Activated T-helper 1 cell treated with anti-CD3 and anti-CD28 coated beads, Interleukin-12 subunit alpha, Interleukin-12 subunit beta, Interleukin-2, Interleukin-4 antibody, amounts not matched to agents 30 ng/mL and 10 ng/mL and 1 ng/mL, durations not matched to agents 14 hours and 24 hours and 36 hours (primary cell): Measurements from ENCODE around the gene PHYHIPL. TPM values are rescaled to one million over a fixed set of nuclear protein-coding genes. Genes with fewer than 3 reads are reported as not detected.

ENCODE experiments used
- DNase-seq: peaks from one replicate; pipeline ENCODE4 v3.0.0; 2021; ENCODE audit warnings: low spot score
- H3K27ac Mint-ChIP-seq: one replicate; pipeline ENCODE4 v1.8.0; 2021; ENCODE audit warnings: mild to moderate bottlenecking, mixed read lengths
- H3K27me3 Mint-ChIP-seq: one replicate; pipeline ENCODE4 v1.8.0; 2022; ENCODE audit warnings: mild to moderate bottlenecking, moderate library complexity, mixed read lengths; ENCODE audit not compliant: insufficient read depth
- H3K36me3 Mint-ChIP-seq: one replicate; pipeline ENCODE4 v1.8.0; 2021; ENCODE audit warnings: low read depth, mixed read lengths
- H3K4me1 Mint-ChIP-seq: one replicate; pipeline ENCODE4 v1.8.0; 2021; ENCODE audit warnings: low read depth, mixed read lengths
- H3K4me3 Mint-ChIP-seq: one replicate; pipeline ENCODE4 v1.8.0; 2021; ENCODE audit warnings: mild to moderate bottlenecking, moderate library complexity, mixed read lengths
- H3K9me3 Mint-ChIP-seq: one replicate; pipeline ENCODE4 v1.8.0; 2021; ENCODE audit warnings: mixed read lengths
- intact Hi-C: fragments of 100-400 bp; cut with micrococcal nuclease; formaldehyde crosslinking; loops from one replicate; pipeline ENCODE4 v1.15.1; 2024
- total RNA-seq: library from RNA; stranded (reverse); gene quantifications from 2 replicates; pipeline ENCODE4 v1.2.3, GENCODE V29; 2022

Gene PHYHIPL
- total RNA-seq, 1 donor from 2014 or later = not detected

DNA sequence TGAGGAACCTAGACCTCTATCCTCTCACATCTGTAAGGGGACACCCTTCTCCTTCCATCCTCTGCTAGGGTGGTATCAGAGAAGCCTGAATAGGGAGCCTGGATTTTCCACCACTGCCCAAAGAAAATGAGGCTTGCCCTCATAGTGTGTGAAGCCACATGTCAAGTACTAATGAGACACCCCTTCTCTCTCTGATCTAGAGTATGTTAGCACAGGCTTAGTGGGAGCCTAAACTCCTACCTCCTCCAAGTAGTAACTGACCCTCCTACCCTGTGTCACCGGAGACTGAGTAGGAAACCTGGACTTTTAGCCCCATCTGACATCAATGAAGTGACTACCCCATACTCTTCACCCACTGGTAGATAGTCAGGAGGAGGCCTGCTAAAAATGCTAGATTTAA is 65.6 kb downstream of the PHYHIPL start:
- H3K4me3 Mint-ChIP-seq = no peak overlapping the region
- no peaks in the 10 kb centered on the region for H3K9me3 Mint-ChIP-seq
- H3K27me3 Mint-ChIP-seq = peaks cover 2% of the 10 kb centered on the region
- DNase-seq = no peak
- H3K36me3 Mint-ChIP-seq = no peaks in the 10 kb centered on the region
- no peak overlapping the region for H3K27ac Mint-ChIP-seq
- no peaks in the 10 kb centered on the region for H3K4me1 Mint-ChIP-seq
- intact Hi-C loops = loop anchor here (10.0 kb wide), 1 partner anchor 457 kb away; no protein-coding TSS in a partner anchor

DNA sequence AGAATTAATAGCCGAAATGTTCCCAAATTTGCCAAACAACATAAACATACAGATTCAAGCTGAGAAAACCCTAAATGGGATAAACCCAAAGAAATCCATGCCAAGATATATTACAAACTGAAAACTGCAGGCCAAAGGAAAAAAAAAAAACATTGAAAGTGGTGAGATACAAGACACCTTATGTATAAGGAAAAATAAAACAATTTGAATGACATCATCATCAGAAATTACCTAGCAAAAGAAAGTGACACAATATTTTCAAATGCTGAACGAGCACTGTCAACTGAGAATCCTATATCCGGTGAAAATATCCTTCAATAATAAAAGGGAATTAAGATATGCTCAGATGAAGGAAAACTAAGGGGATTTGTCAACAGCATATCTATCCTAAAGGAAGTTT is 66.5 kb downstream of the PHYHIPL start:
- no peak for DNase-seq
- Mint-ChIP-seq H3K36me3 (no peaks in the 10 kb centered on the region), H3K27ac (no peak overlapping the region), H3K4me3 (no peak overlapping the region), H3K27me3 (peaks cover 4% of the 10 kb centered on the region), H3K9me3 (no peaks in the 10 kb centered on the region), H3K4me1 (no peaks in the 10 kb centered on the region)
- intact Hi-C loops = loop anchor here (10.0 kb wide), 1 partner anchor 458 kb away; no protein-coding TSS in a partner anchor

DNA sequence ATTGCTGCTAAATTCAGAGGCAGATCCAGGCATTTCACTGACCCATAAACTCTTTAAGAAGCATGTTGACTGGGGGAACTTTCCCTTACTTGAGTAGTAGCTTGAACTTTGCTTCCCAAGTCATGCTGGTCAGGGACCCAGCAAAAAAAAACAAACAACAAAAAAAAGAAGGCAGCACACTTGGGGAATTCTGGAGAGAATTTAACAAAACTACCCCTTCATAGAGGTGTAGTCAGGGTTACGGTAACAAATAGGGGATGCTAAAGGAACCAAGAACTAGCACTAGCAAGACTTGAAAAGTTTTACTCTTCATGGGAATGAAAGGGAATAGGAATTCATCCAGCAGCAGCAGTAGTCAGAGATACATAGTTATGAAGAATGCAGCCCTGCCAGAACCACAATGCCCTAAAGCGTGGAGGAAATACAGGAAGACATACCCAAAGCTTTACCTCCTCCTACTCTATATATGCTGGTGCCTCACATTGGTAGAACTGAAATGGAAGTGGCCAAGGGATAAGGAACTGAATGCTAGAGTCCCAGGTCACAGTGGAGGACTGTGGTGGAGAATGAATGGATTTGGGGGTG is 67.3 kb downstream of the PHYHIPL start:
- Mint-ChIP-seq H3K9me3 (no peaks in the 10 kb centered on the region), H3K4me1 (no peaks in the 10 kb centered on the region), H3K27ac (no peak overlapping the region), H3K4me3 (no peak overlapping the region), H3K36me3 (no peaks in the 10 kb centered on the region), H3K27me3 (peaks cover 4% of the 10 kb centered on the region)
- intact Hi-C loops = loop anchor here (10.0 kb wide), 1 partner anchor 459 kb away; no protein-coding TSS in a partner anchor
- DNase-seq = no peak

- intact Hi-C loops = loop anchor here (5.0 to 10.0 kb wide), 2 partner anchors 460 to 483 kb away; no protein-coding TSS in a partner anchor
Measured at GRCh38 chr10:59244871-59245270, 68.4 kb downstream of the PHYHIPL start.

DNA sequence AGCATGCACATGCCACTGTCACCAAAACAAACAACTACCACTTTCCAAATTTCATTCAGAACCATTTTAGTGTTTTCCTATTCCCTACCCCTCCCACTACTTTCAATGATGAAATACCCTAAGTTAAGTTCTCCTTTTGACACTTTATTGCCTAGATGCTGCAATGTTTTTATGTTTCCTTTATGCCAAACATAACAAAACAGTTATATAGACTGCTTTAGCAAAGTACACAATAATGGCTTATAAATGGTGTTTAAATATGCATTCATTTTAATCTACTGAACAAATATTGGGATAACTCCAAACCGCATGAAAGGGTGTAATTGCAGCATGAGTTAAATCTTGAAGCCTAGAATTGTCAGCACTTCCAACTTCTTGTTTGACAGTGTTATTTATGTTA is 69.2 kb downstream of the PHYHIPL start:
- intact Hi-C loops = loop anchor here (5.0 to 10.0 kb wide), 2 partner anchors 461 to 483 kb away; no protein-coding TSS in a partner anchor
- Mint-ChIP-seq H3K36me3 (no peaks in the 10 kb centered on the region), H3K27ac (no peak overlapping the region), H3K4me1 (no peaks in the 10 kb centered on the region), H3K4me3 (no peak overlapping the region), H3K27me3 (peaks cover 4% of the 10 kb centered on the region), H3K9me3 (no peaks in the 10 kb centered on the region)
- DNase-seq = no peak

More at GRCh38 chr10:59244871-59245270, 68.4 kb downstream of the PHYHIPL start:
- H3K27ac Mint-ChIP-seq = no peak overlapping the region
- no peaks in the 10 kb centered on the region for H3K36me3 Mint-ChIP-seq
- DNase-seq = no peak
- no peaks in the 10 kb centered on the region for H3K9me3 Mint-ChIP-seq
- no peaks in the 10 kb centered on the region for H3K4me1 Mint-ChIP-seq
- no peak overlapping the region for H3K4me3 Mint-ChIP-seq
- peaks cover 4% of the 10 kb centered on the region for H3K27me3 Mint-ChIP-seq

- Mint-ChIP-seq H3K36me3 (no peaks in the 10 kb centered on the region), H3K4me1 (no peaks in the 10 kb centered on the region), H3K9me3 (no peaks in the 10 kb centered on the region), H3K27me3 (no peaks in the 10 kb centered on the region), H3K27ac (no peak overlapping the region), H3K4me3 (no peak overlapping the region)
- intact Hi-C loops = no loop called here
- DNase-seq = no peak
Measured at GRCh38 chr10:59252491-59252890, 76.0 kb downstream of the PHYHIPL start.

- Mint-ChIP-seq H3K27me3 (no peaks in the 10 kb centered on the region), H3K4me3 (no peak overlapping the region), H3K9me3 (no peaks in the 10 kb centered on the region), H3K36me3 (no peaks in the 10 kb centered on the region), H3K27ac (no peak overlapping the region), H3K4me1 (no peaks in the 10 kb centered on the region)
- DNase-seq = no peak
- intact Hi-C loops = no loop called here
Measured at GRCh38 chr10:59255463-59255862, 79.0 kb downstream of the PHYHIPL start.

DNA sequence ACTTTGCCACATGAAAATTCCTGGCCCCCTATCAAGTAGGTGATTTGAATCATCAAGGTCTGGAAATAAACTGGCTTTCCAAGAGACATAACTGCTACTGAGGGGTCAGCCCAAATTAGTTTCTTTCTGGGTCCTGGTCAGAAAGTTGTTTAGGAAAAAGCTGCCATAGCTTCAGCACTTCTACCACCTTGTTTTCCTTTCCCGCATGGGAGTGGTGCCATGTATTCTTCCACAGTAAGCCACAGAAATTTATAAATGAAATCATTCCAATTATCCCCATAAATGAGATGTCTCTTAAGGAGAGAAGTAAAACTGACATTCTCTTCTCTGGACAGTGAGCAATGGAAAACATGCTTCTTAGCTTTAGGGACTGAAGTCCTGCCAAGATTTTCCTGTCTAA is 80.8 kb downstream of the PHYHIPL start:
- H3K36me3 Mint-ChIP-seq = no peaks in the 10 kb centered on the region
- no peak overlapping the region for H3K27ac Mint-ChIP-seq
- H3K4me3 Mint-ChIP-seq = no peak overlapping the region
- no peaks in the 10 kb centered on the region for H3K27me3 Mint-ChIP-seq
- no peaks in the 10 kb centered on the region for H3K9me3 Mint-ChIP-seq
- intact Hi-C loops = no loop called here
- DNase-seq = no peak
- H3K4me1 Mint-ChIP-seq = no peaks in the 10 kb centered on the region

DNA sequence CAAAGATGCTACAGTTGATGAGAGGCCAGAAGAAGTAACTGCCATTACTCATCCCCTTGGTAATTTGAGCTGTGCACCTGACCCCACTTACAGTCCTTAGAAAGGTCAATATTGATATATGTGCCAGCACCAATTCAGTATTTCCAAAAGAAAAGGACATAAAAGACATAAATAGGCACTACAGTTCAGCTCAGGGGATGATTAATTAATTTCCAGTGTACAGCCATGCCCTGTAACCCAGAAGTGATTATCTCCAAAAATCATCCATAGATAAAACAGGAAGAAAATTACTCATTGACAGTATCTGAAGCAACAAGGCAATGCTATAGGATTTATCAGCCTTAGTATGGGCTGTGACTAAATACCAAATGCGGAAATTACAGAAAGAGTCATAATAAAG is 82.4 kb downstream of the PHYHIPL start:
- intact Hi-C loops = no loop called here
- Mint-ChIP-seq H3K9me3 (no peaks in the 10 kb centered on the region), H3K27me3 (no peaks in the 10 kb centered on the region), H3K36me3 (no peaks in the 10 kb centered on the region), H3K27ac (no peak overlapping the region), H3K4me3 (no peak overlapping the region), H3K4me1 (no peaks in the 10 kb centered on the region)
- DNase-seq = no peak

DNA sequence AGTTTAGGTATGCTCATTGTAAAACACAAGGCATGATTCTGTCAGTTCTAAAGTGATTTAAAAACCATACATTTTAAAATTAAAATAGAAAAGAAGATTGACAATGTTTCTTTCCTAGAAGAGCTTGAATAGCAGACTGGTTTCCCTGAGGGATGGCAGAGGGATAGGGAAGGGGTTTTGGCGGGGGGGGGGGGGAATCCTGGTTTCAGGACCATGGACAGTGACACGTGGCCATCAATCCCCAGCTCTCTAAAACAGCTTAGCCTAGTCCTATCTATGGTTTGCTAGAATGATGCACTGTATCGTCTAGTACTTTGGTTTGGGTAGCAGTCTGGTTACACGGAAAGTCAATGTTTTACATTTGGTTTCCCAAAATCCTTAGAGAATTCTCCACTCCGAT is 88.7 kb downstream of the PHYHIPL start:
- DNase-seq = no peak
- Mint-ChIP-seq H3K4me3 (no peak overlapping the region), H3K36me3 (no peaks in the 10 kb centered on the region), H3K9me3 (no peaks in the 10 kb centered on the region), H3K4me1 (no peaks in the 10 kb centered on the region), H3K27ac (no peak overlapping the region), H3K27me3 (no peaks in the 10 kb centered on the region)
- intact Hi-C loops = no loop called here

DNA sequence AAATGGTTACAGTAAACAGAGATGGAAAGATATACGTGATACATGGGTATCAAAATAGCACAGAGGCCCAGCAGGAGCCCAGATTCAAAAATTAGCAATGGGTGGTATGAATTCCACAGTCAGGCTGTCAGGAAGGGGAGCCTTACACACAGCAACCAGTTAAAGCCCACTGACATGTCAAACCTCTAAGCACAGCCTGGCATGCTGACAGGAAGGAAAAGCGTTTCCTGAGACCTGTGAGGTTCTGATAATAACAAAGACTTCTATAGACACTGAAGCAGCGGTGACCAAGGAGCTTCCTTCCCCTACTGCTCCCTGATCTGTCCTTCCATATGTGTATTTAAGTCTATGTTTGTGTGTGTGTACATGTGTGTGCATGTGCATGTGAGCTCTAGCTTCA is 89.9 kb downstream of the PHYHIPL start:
- intact Hi-C loops = no loop called here
- H3K27ac Mint-ChIP-seq = no peak overlapping the region

DNA sequence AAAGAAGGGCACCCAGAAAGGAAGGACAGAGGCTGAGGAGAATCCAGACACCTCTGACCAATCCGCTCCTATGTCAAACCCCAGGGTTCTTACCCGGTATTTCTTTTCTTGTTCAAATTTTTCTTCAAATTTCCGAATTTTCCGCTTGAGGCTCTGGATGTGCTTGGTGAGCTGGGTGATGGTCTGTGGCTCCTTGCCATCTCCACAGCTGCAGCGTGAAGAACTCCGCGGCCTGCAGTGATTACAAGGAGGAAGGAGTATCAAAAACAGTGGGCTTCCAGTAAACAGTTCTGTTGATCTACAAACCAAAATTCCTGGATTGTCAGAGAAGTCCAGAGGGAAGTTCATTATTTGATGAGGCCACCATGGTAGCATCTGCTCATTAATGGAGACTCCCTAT is 92.0 kb downstream of the PHYHIPL start:
- no peaks in the 10 kb centered on the region for H3K36me3 Mint-ChIP-seq
- intact Hi-C loops = no loop called here
- no peak for DNase-seq
- H3K9me3 Mint-ChIP-seq = no peaks in the 10 kb centered on the region
- H3K27ac Mint-ChIP-seq = no peak overlapping the region
- no peak overlapping the region for H3K4me3 Mint-ChIP-seq
- H3K27me3 Mint-ChIP-seq = no peaks in the 10 kb centered on the region
- H3K4me1 Mint-ChIP-seq = no peaks in the 10 kb centered on the region

More for the DNA sequence above, 89.9 kb downstream of the PHYHIPL start:
- H3K9me3 Mint-ChIP-seq = no peaks in the 10 kb centered on the region
- no peaks in the 10 kb centered on the region for H3K27me3 Mint-ChIP-seq
- no peaks in the 10 kb centered on the region for H3K4me1 Mint-ChIP-seq
- no peak overlapping the region for H3K4me3 Mint-ChIP-seq
- H3K36me3 Mint-ChIP-seq = no peaks in the 10 kb centered on the region
- DNase-seq = no peak

DNA sequence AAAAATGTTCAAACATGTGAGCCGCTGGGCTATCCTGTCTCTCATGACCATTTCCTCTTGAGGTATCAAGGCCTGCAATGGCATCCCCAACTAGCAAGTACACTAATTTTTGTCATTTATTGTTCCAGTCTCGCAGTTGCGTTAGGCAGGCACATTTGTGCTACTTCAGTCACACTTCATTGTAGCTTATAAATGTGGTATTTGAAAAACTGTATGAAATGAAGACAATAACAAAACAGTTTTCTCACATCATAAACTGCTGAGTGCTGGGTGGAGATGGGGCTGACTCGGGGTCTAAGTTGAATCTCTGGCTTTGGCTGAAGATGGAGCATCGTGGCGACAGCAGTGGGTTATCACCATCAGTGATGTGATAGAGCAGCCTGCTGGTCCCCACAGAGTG is 93.2 kb downstream of the PHYHIPL start:
- intact Hi-C loops = no loop called here
- H3K36me3 Mint-ChIP-seq = no peaks in the 10 kb centered on the region
- DNase-seq = no peak
- H3K4me3 Mint-ChIP-seq = no peak overlapping the region
- no peak overlapping the region for H3K27ac Mint-ChIP-seq
- no peaks in the 10 kb centered on the region for H3K4me1 Mint-ChIP-seq
- no peaks in the 10 kb centered on the region for H3K9me3 Mint-ChIP-seq
- H3K27me3 Mint-ChIP-seq = no peaks in the 10 kb centered on the region

DNA sequence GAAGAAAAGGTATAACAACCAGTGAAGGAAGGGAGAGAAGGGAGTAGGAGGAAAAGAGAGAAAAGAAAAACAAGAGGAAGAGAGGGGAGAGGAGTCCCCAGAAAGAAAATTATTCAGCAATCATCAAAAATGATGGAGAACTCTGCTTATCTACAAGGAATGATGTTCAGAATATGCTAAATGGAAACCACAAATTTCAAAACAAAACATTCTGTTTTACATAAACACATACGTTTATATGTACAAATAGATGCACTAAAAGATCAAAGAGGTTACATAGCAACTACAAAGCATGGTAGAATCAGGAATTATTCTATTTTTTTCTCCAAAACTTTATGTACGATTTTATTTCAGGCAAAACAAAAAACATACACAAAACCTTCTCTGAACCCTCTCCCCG is 94.0 kb downstream of the PHYHIPL start:
- H3K36me3 Mint-ChIP-seq = no peaks in the 10 kb centered on the region
- H3K27ac Mint-ChIP-seq = no peak overlapping the region
- no peak for DNase-seq
- H3K4me1 Mint-ChIP-seq = no peaks in the 10 kb centered on the region
- H3K9me3 Mint-ChIP-seq = no peaks in the 10 kb centered on the region
- intact Hi-C loops = no loop called here
- H3K4me3 Mint-ChIP-seq = no peak overlapping the region
- no peaks in the 10 kb centered on the region for H3K27me3 Mint-ChIP-seq
